ENCODE measurements around the gene DISC1.

DNA sequence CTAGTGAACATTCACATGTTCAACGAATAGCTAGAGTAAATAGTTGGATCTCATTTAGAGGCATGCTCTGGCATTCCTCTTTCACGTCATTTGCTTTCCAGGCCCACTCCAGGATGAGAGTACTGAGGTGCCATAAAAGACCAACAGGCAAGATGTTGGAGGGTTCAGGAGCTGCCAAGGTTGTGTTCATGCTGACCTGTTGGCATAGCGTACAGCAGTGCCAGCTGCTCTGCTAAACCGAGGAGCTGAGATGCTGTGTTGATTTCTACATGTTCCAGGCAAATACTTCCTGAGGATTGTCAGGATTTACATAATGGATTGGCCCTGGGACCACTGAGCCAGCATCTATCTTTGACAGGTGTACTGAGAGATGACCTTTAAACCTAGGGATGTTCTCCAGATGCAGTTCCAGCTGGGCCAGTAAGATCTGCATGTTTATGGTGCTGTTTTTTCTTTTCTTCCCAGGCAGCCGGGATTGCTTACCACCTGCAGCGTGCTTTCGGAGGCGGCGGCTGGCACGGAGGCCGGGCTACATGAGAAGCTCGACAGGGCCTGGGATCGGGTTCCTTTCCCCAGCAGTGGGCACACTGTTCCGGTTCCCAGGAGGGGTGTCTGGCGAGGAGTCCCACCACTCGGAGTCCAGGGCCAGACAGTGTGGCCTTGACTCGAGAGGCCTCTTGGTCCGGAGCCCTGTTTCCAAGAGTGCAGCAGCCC, 66.9 kb downstream of the DISC1 start:
- TF ChIP-seq, protein P1, sequence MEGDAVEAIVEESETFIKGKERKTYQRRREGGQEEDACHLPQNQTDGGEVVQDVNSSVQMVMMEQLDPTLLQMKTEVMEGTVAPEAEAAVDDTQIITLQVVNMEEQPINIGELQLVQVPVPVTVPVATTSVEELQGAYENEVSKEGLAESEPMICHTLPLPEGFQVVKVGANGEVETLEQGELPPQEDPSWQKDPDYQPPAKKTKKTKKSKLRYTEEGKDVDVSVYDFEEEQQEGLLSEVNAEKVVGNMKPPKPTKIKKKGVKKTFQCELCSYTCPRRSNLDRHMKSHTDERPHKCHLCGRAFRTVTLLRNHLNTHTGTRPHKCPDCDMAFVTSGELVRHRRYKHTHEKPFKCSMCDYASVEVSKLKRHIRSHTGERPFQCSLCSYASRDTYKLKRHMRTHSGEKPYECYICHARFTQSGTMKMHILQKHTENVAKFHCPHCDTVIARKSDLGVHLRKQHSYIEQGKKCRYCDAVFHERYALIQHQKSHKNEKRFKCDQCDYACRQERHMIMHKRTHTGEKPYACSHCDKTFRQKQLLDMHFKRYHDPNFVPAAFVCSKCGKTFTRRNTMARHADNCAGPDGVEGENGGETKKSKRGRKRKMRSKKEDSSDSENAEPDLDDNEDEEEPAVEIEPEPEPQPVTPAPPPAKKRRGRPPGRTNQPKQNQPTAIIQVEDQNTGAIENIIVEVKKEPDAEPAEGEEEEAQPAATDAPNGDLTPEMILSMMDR (conservative IDR thresholded peaks at IDR 0.05): no peak
- no peak for TF ChIP-seq ZFX (IDR thresholded peaks at IDR 0.05)
